Measurements from ENCODE around the gene CCNI2. TPM values are rescaled to one million over a fixed set of nuclear protein-coding genes. Genes with fewer than 3 reads are reported as not detected.

CCNI2 gene
- total RNA-seq, 1 donor from 2014 or later = 0.42 TPM

- TF ChIP-seq CTCF (IDR thresholded peaks at IDR 0.05; ENCODE audit: insufficient read depth, low read length, poor library complexity, severe bottlenecking) = no peak
- peak overlapping the region; percentile 37 for H3K4me3 ChIP-seq (ENCODE audit: low read depth, low read length)
- DNase-seq (ENCODE audit: low read depth) = no peak
- H3K36me3 ChIP-seq (ENCODE audit: control insufficient read depth, insufficient read depth, low read length) = no peaks in the 10 kb centered on the region
- peaks cover 9% of the 10 kb centered on the region for H3K27me3 ChIP-seq (ENCODE audit: control insufficient read depth, insufficient read depth, low read length)
Observed at GRCh38 chr5:132747616-132748440, 602 bp downstream of the CCNI2 start.

GRCh38 chr5:132748522-132749000 is 1.3 kb downstream of the CCNI2 start:
- TF ChIP-seq CTCF (IDR thresholded peaks at IDR 0.05; ENCODE audit: insufficient read depth, low read length, poor library complexity, severe bottlenecking) = no peak
- DNase-seq (ENCODE audit: low read depth) = no peak
- Histone ChIP-seq H3K36me3 (ENCODE audit: control insufficient read depth, insufficient read depth, low read length) (no peaks in the 10 kb centered on the region), H3K27me3 (ENCODE audit: control insufficient read depth, insufficient read depth, low read length) (peaks cover 9% of the 10 kb centered on the region), H3K4me3 (ENCODE audit: low read depth, low read length) (no peak overlapping the region)

GRCh38 chr5:132749506-132749905 is 2.3 kb downstream of the CCNI2 start:
- no peak overlapping the region for H3K4me3 ChIP-seq (ENCODE audit: low read depth, low read length)
- TF ChIP-seq CTCF (IDR thresholded peaks at IDR 0.05; ENCODE audit: insufficient read depth, low read length, poor library complexity, severe bottlenecking) = no peak
- H3K27me3 ChIP-seq (ENCODE audit: control insufficient read depth, insufficient read depth, low read length) = peaks cover 9% of the 10 kb centered on the region
- no peak for DNase-seq (ENCODE audit: low read depth)
- no peaks in the 10 kb centered on the region for H3K36me3 ChIP-seq (ENCODE audit: control insufficient read depth, insufficient read depth, low read length)

GRCh38 chr5:132750471-132751230 is 3.4 kb downstream of the CCNI2 start:
- H3K36me3 ChIP-seq (ENCODE audit: control insufficient read depth, insufficient read depth, low read length) = no peaks in the 10 kb centered on the region
- no peak for DNase-seq (ENCODE audit: low read depth)
- no peak overlapping the region for H3K4me3 ChIP-seq (ENCODE audit: low read depth, low read length)
- peaks cover 9% of the 10 kb centered on the region for H3K27me3 ChIP-seq (ENCODE audit: control insufficient read depth, insufficient read depth, low read length)
- no peak for TF ChIP-seq CTCF (IDR thresholded peaks at IDR 0.05; ENCODE audit: insufficient read depth, low read length, poor library complexity, severe bottlenecking)

GRCh38 chr5:132751444-132751843 is 4.2 kb downstream of the CCNI2 start:
- TF ChIP-seq CTCF (IDR thresholded peaks at IDR 0.05; ENCODE audit: insufficient read depth, low read length, poor library complexity, severe bottlenecking) = no peak
- H3K4me3 ChIP-seq (ENCODE audit: low read depth, low read length) = no peak overlapping the region
- H3K36me3 ChIP-seq (ENCODE audit: control insufficient read depth, insufficient read depth, low read length) = no peaks in the 10 kb centered on the region
- peaks cover 9% of the 10 kb centered on the region for H3K27me3 ChIP-seq (ENCODE audit: control insufficient read depth, insufficient read depth, low read length)
- DNase-seq (ENCODE audit: low read depth) = no peak

Measured in kidney epithelial cell (primary cell).